Measurements from ENCODE around the gene TNNT2.

DNA sequence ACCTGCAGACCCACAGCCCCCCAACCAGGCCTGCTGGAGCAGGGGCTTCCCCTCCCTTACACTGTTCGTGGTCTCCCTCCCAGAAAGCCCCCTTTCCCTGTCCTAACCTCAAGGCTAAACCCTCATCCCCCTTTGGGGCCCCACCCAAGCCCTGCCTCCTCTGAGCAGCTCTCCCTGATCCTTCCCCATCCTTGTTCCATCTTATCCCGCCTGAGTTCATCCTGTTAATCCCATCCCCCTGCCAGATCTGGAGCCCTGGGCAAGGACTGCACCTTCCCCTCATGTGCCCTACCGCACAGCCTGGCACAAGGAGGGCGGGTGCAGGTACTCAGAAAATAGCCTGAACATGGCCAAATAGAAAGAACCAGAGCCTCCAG, 6.9 kb upstream of the TNNT2 start:
- TF ChIP-seq, protein P1, sequence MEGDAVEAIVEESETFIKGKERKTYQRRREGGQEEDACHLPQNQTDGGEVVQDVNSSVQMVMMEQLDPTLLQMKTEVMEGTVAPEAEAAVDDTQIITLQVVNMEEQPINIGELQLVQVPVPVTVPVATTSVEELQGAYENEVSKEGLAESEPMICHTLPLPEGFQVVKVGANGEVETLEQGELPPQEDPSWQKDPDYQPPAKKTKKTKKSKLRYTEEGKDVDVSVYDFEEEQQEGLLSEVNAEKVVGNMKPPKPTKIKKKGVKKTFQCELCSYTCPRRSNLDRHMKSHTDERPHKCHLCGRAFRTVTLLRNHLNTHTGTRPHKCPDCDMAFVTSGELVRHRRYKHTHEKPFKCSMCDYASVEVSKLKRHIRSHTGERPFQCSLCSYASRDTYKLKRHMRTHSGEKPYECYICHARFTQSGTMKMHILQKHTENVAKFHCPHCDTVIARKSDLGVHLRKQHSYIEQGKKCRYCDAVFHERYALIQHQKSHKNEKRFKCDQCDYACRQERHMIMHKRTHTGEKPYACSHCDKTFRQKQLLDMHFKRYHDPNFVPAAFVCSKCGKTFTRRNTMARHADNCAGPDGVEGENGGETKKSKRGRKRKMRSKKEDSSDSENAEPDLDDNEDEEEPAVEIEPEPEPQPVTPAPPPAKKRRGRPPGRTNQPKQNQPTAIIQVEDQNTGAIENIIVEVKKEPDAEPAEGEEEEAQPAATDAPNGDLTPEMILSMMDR (conservative IDR thresholded peaks at IDR 0.05) = no peak
- TF ChIP-seq EZH2 (IDR thresholded peaks at IDR 0.05; ENCODE audit: low read depth) = no peak

Data from PC-9 (cell line).